ENCODE data around the gene SHKBP1. TPM values are rescaled to one million over a fixed set of nuclear protein-coding genes. Genes with fewer than 3 reads are reported as not detected.
A peak's percentile ranks its signal among the peaks of the same experiment; 100 is the strongest.

Gene SHKBP1
- total RNA-seq, 1 experiment from 2014 or later, result 47.4 TPM

- DNase-seq (ENCODE audit: low read depth), result no peak
Observed at GRCh38 chr19:40599331-40599901, 22.7 kb downstream of the SHKBP1 start.

GRCh38 chr19:40599902-40600569 is 23.4 kb downstream of the SHKBP1 start:
- DNase-seq (ENCODE audit: low read depth), result no peak

- DNase-seq (ENCODE audit: low read depth), result no peak
Observed at GRCh38 chr19:40600570-40601133, 24.0 kb downstream of the SHKBP1 start.

- no peak for DNase-seq (ENCODE audit: low read depth)
Observed at GRCh38 chr19:40601134-40601974, 24.7 kb downstream of the SHKBP1 start, which contains the start of gene LTBP4. Gene LTBP4 (plus strand): TSS chr19:40601369. CDS start chr19:40601388, 19 bp downstream.

GRCh38 chr19:40603071-40603388 is 26.4 kb downstream of the SHKBP1 start:
- no peak for DNase-seq (ENCODE audit: low read depth)

- peak; percentile 90 for DNase-seq (ENCODE audit: low read depth)
Observed at GRCh38 chr19:40603389-40604170, 26.9 kb downstream of the SHKBP1 start.

- no peak for DNase-seq (ENCODE audit: low read depth)
Observed at GRCh38 chr19:40604171-40604646, 27.5 kb downstream of the SHKBP1 start.

GRCh38 chr19:40604647-40605215 is 28.1 kb downstream of the SHKBP1 start:
- DNase-seq (ENCODE audit: low read depth), result no peak

- no peak for DNase-seq (ENCODE audit: low read depth)
Observed at GRCh38 chr19:40605216-40605971, 28.7 kb downstream of the SHKBP1 start.

GRCh38 chr19:40607311-40608239 is 30.9 kb downstream of the SHKBP1 start:
- DNase-seq (ENCODE audit: low read depth), result no peak

- DNase-seq (ENCODE audit: low read depth), result no peak
Observed at GRCh38 chr19:40608240-40608621, 31.6 kb downstream of the SHKBP1 start.

- DNase-seq (ENCODE audit: low read depth), result no peak
Observed at GRCh38 chr19:40608957-40609356, 32.3 kb downstream of the SHKBP1 start.

GRCh38 chr19:40609561-40610395 is 33.1 kb downstream of the SHKBP1 start:
- DNase-seq (ENCODE audit: low read depth), result no peak

- DNase-seq (ENCODE audit: low read depth), result no peak
Observed at GRCh38 chr19:40610396-40611064, 33.9 kb downstream of the SHKBP1 start.

- DNase-seq (ENCODE audit: low read depth), result no peak
Observed at GRCh38 chr19:40611096-40611495, 34.4 kb downstream of the SHKBP1 start.

GRCh38 chr19:40611900-40612698 is 35.4 kb downstream of the SHKBP1 start:
- no peak for DNase-seq (ENCODE audit: low read depth)
